CD4-positive, alpha-beta memory T cell (primary cell): ENCODE measurements around the gene PRCP. TPM values are rescaled to one million over a fixed set of nuclear protein-coding genes. Genes with fewer than 3 reads are reported as not detected.

Source experiments
- CTCF ChIA-PET: fragments of 350-600 bp; sonication (Branson Sonifier 250); formaldehyde crosslinking; loops from one replicate; lab custom pipeline; 2021; ENCODE audit warnings: inconsistent platforms; ENCODE audit not compliant: partially characterized antibody; lab: Charles Lee
- POLR2A ChIA-PET: fragments of 350-600 bp; sonication (Branson Sonifier 250); formaldehyde crosslinking; loops from one replicate; lab custom pipeline; 2021; ENCODE audit not compliant: partially characterized antibody; lab: Charles Lee
- DNase-seq, 5 donors: peaks; one replicate each; pipeline versions ENCODE4 v3.0.0 to v3.0.0-alpha.2; 2020 to 2022; ENCODE audit warnings: mixed read lengths in 1 of 5
- H3K27ac ChIP-seq: one replicate; pipeline ENCODE4 v1.7.0; 2013; ENCODE audit warnings: low read depth, low read length
- H3K27me3 ChIP-seq: 2 replicates; pipeline ENCODE4 v1.7.0; 2013; ENCODE audit warnings: mild to moderate bottlenecking, low read length, moderate library complexity; ENCODE audit not compliant: insufficient read depth
- H3K36me3 ChIP-seq: 2 replicates; pipeline ENCODE4 v1.7.0; 2013; ENCODE audit warnings: mild to moderate bottlenecking, low read length, moderate library complexity; ENCODE audit not compliant: insufficient read depth
- H3K4me1 ChIP-seq: 2 replicates; pipeline ENCODE4 v1.7.0; 2013; ENCODE audit warnings: mild to moderate bottlenecking, low read length, moderate library complexity; ENCODE audit not compliant: insufficient read depth
- H3K4me3 ChIP-seq, 2 donors: one replicate each; pipeline ENCODE4 v1.7.0; 2013; ENCODE audit warnings: low read length in 2 of 2, mild to moderate bottlenecking in 1 of 2
- H3K9me3 ChIP-seq, 2 donors: one replicate each; pipeline ENCODE4 v1.7.0; 2013; ENCODE audit warnings: low read length in 2 of 2, control low read depth in 1 of 2; ENCODE audit not compliant: control insufficient read depth in 1 of 2
- H3K27ac Mint-ChIP-seq, 7 donors: one replicate each; pipeline ENCODE4 v1.8.0; 2020 to 2021; ENCODE audit warnings: mixed read lengths in 7 of 7, mild to moderate bottlenecking in 6 of 7, inconsistent platforms in 3 of 7, moderate library complexity in 3 of 7
- H3K27me3 Mint-ChIP-seq, 2 donors: one replicate each; pipeline ENCODE4 v1.8.0; 2020 to 2021; ENCODE audit warnings: mixed read lengths in 2 of 2
- H3K36me3 Mint-ChIP-seq, 2 donors: one replicate each; pipeline ENCODE4 v1.8.0; 2020 to 2021; ENCODE audit warnings: mixed read lengths in 2 of 2, inconsistent platforms in 1 of 2, mild to moderate bottlenecking in 1 of 2
- H3K4me1 Mint-ChIP-seq, 4 donors: one replicate each; pipeline ENCODE4 v1.8.0; 2020 to 2021; ENCODE audit warnings: mixed read lengths in 4 of 4, mild to moderate bottlenecking in 1 of 4
- H3K4me3 Mint-ChIP-seq, 8 donors: one replicate each; pipeline ENCODE4 v1.8.0; 2020 to 2021; ENCODE audit warnings: mixed read lengths in 8 of 8, mild to moderate bottlenecking in 7 of 8, moderate library complexity in 6 of 8, inconsistent platforms in 3 of 8
- H3K9me3 Mint-ChIP-seq, 8 donors: one replicate each; pipeline ENCODE4 v1.8.0; 2020 to 2021; ENCODE audit warnings: mixed read lengths in 8 of 8, mild to moderate bottlenecking in 5 of 8, inconsistent platforms in 3 of 8, moderate library complexity in 1 of 8
- intact Hi-C: fragments of 100-400 bp; cut with micrococcal nuclease; formaldehyde crosslinking; loops from one replicate; pipeline ENCODE4 v1.15.1; 2023
- polyA plus RNA-seq, 2 donors: library from polyadenylated mRNA; unstranded; fragments of 300-500 nt; fragmentation: Illumina TruSeq; gene quantifications; one replicate each; pipeline ENCODE4 v1.2.3, GENCODE V29; 2021
- total RNA-seq, 2 experiments: library from RNA; stranded (reverse); gene quantifications; one replicate each; pipeline ENCODE4 v1.2.3, GENCODE V29; 2021

Gene PRCP
- total and polyA plus RNA-seq, 4 experiments from 2014 or later: 24.1 to 38.4 (median 31.2) TPM

- no peaks in the 10 kb centered on the region for H3K27me3 ChIP-seq
- DNase-seq: no peak
- no peak overlapping the region for H3K27ac Mint-ChIP-seq
- CTCF ChIA-PET: interaction anchor here (1.0 to 2.6 kb wide), 7 partner anchors 10 to 75 kb away, joined by 3 to 8 read pairs (median 3); no protein-coding TSS in a partner anchor
- no peak overlapping the region for H3K27ac ChIP-seq
- no peaks in the 10 kb centered on the region for H3K4me1 ChIP-seq
- H3K36me3 ChIP-seq: no peaks in the 10 kb centered on the region
- intact Hi-C loops: no loop called here
- POLR2A ChIA-PET: interaction anchor here (0.6 to 1.4 kb wide), 4 partner anchors 13 to 306 kb away, joined by 3 to 6 read pairs (median 3); partner anchors contain the start of gene RAB30
- no peak overlapping the region for H3K4me3 Mint-ChIP-seq
- H3K9me3 ChIP-seq: no peaks in the 10 kb centered on the region
- no peak overlapping the region for H3K4me3 ChIP-seq
- peaks cover 0 to 3% of the 10 kb centered on the region in 2 donors for H3K36me3 Mint-ChIP-seq
- H3K27me3 Mint-ChIP-seq: no peaks in the 10 kb centered on the region
- peaks cover 0 to 9% (median 3%) of the 10 kb centered on the region in 4 donors for H3K4me1 Mint-ChIP-seq
- H3K9me3 Mint-ChIP-seq: peaks cover 0 to 10% (median 3%) of the 10 kb centered on the region in 8 donors
Observed at GRCh38 chr11:82942376-82942775, 42.1 kb upstream of the PRCP start.

GRCh38 chr11:82939456-82939855 is 39.2 kb upstream of the PRCP start:
- no peaks in the 10 kb centered on the region for H3K36me3 ChIP-seq
- H3K4me1 ChIP-seq: no peaks in the 10 kb centered on the region
- H3K9me3 Mint-ChIP-seq: peaks cover 0 to 9% (median 3%) of the 10 kb centered on the region in 8 donors
- no peak for DNase-seq
- ChIA-PET CTCF (interaction anchor here (1.0 to 1.6 kb wide), 3 partner anchors 9 to 32 kb away, joined by 3 read pairs; no protein-coding TSS in a partner anchor), POLR2A (interaction anchor here (1.2 to 1.4 kb wide), 2 partner anchors 21 to 32 kb away, joined by 3 to 5 read pairs; no protein-coding TSS in a partner anchor)
- no peak overlapping the region for H3K4me3 Mint-ChIP-seq
- peaks cover 0 to 6% (median 1%) of the 10 kb centered on the region in 4 donors for H3K4me1 Mint-ChIP-seq
- peaks cover 0 to 3% of the 10 kb centered on the region in 2 donors for H3K36me3 Mint-ChIP-seq
- no peak overlapping the region for H3K4me3 ChIP-seq
- H3K9me3 ChIP-seq: no peaks in the 10 kb centered on the region
- H3K27ac ChIP-seq: no peak overlapping the region
- peak overlapping the region in 1 of 7 donors; percentile 48 for H3K27ac Mint-ChIP-seq
- H3K27me3 ChIP-seq: no peaks in the 10 kb centered on the region
- H3K27me3 Mint-ChIP-seq: no peaks in the 10 kb centered on the region
- intact Hi-C loops: no loop called here

GRCh38 chr11:82937554-82937953 is 37.3 kb upstream of the PRCP start:
- H3K27ac ChIP-seq: no peak overlapping the region
- H3K36me3 ChIP-seq: no peaks in the 10 kb centered on the region
- H3K4me3 ChIP-seq: no peak overlapping the region
- ChIA-PET CTCF (interaction anchor here (0.5 to 0.8 kb wide), 2 partner anchors 18 to 50 kb away, joined by 3 to 4 read pairs; no protein-coding TSS in a partner anchor), POLR2A (no interaction called here)
- Mint-ChIP-seq H3K27ac (no peak overlapping the region), H3K4me3 (no peak overlapping the region), H3K9me3 (peaks cover 0 to 6% (median 1%) of the 10 kb centered on the region in 8 donors), H3K27me3 (no peaks in the 10 kb centered on the region), H3K4me1 (peaks cover 5 to 9% (median 7%) of the 10 kb centered on the region in 4 donors), H3K36me3 (no peaks in the 10 kb centered on the region)
- intact Hi-C loops: no loop called here
- no peaks in the 10 kb centered on the region for H3K27me3 ChIP-seq
- DNase-seq: no peak
- H3K4me1 ChIP-seq: peaks cover 5% of the 10 kb centered on the region
- H3K9me3 ChIP-seq: no peaks in the 10 kb centered on the region

- no peak for DNase-seq
- Histone ChIP-seq H3K27me3 (no peaks in the 10 kb centered on the region), H3K4me3 (no peak overlapping the region), H3K36me3 (no peaks in the 10 kb centered on the region), H3K9me3 (no peaks in the 10 kb centered on the region), H3K4me1 (peaks cover 10% of the 10 kb centered on the region), H3K27ac (no peak overlapping the region)
- ChIA-PET POLR2A (no interaction called here), CTCF (no interaction called here)
- Mint-ChIP-seq H3K36me3 (no peaks in the 10 kb centered on the region), H3K27ac (peak overlapping the region in 2 of 7 donors; percentile 37 to 68), H3K27me3 (no peaks in the 10 kb centered on the region), H3K4me1 (peaks cover 11 to 17% (median 14%) of the 10 kb centered on the region in 4 donors), H3K4me3 (no peak overlapping the region), H3K9me3 (peaks cover 0 to 4% (median 1%) of the 10 kb centered on the region in 8 donors)
- intact Hi-C loops: no loop called here
Observed at GRCh38 chr11:82936261-82936660, 36.0 kb upstream of the PRCP start.

GRCh38 chr11:82932564-82932963 is 32.3 kb upstream of the PRCP start:
- ChIA-PET POLR2A (interaction anchor here (0.9 to 4.0 kb wide), 6 partner anchors 14 to 223 kb away, joined by 3 to 22 read pairs (median 3); no protein-coding TSS in a partner anchor), CTCF (interaction anchor here (0.7 to 2.9 kb wide), 4 partner anchors 10 to 317 kb away, joined by 3 to 8 read pairs (median 3); no protein-coding TSS in a partner anchor)
- intact Hi-C loops: no loop called here
- H3K27ac Mint-ChIP-seq: peak overlapping the region in 3 of 7 donors; percentile 22 to 70 (median 54)
- H3K9me3 Mint-ChIP-seq: no peaks in the 10 kb centered on the region
- no peaks in the 10 kb centered on the region for H3K36me3 ChIP-seq
- H3K27ac ChIP-seq: no peak overlapping the region
- H3K4me1 Mint-ChIP-seq: peaks cover 11 to 20% (median 14%) of the 10 kb centered on the region in 4 donors
- H3K9me3 ChIP-seq: no peaks in the 10 kb centered on the region
- H3K4me1 ChIP-seq: peaks cover 12% of the 10 kb centered on the region
- H3K27me3 Mint-ChIP-seq: no peaks in the 10 kb centered on the region
- no peak for DNase-seq
- H3K4me3 Mint-ChIP-seq: no peak overlapping the region
- H3K27me3 ChIP-seq: no peaks in the 10 kb centered on the region
- H3K36me3 Mint-ChIP-seq: no peaks in the 10 kb centered on the region
- no peak overlapping the region for H3K4me3 ChIP-seq

GRCh38 chr11:82930734-82931133 is 30.5 kb upstream of the PRCP start:
- H3K9me3 Mint-ChIP-seq: no peaks in the 10 kb centered on the region
- no peaks in the 10 kb centered on the region for H3K27me3 Mint-ChIP-seq
- H3K36me3 Mint-ChIP-seq: no peaks in the 10 kb centered on the region
- DNase-seq: no peak
- Histone ChIP-seq H3K36me3 (no peaks in the 10 kb centered on the region), H3K4me1 (peaks cover 15% of the 10 kb centered on the region), H3K9me3 (no peaks in the 10 kb centered on the region), H3K4me3 (no peak overlapping the region), H3K27me3 (no peaks in the 10 kb centered on the region), H3K27ac (no peak overlapping the region)
- peaks cover 15 to 26% (median 20%) of the 10 kb centered on the region in 4 donors for H3K4me1 Mint-ChIP-seq
- ChIA-PET CTCF (interaction anchor here (0.8 to 2.2 kb wide), 10 partner anchors 8 to 63 kb away, joined by 3 to 8 read pairs (median 3); partner anchors contain the start of genes DDIAS and PRCP), POLR2A (interaction anchor here (0.6 to 4.0 kb wide), 3 partner anchors 26 to 256 kb away, joined by 3 to 22 read pairs (median 13); no protein-coding TSS in a partner anchor)
- intact Hi-C loops: no loop called here
- no peak overlapping the region for H3K27ac Mint-ChIP-seq
- no peak overlapping the region for H3K4me3 Mint-ChIP-seq

- ChIA-PET POLR2A (interaction anchor here (1.0 to 4.0 kb wide), 3 partner anchors 27 to 41 kb away, joined by 4 to 22 read pairs (median 13); no protein-coding TSS in a partner anchor), CTCF (interaction anchor here (1.1 to 2.2 kb wide), 11 partner anchors 9 to 321 kb away, joined by 3 to 8 read pairs (median 4); partner anchors contain the start of genes DDIAS and PRCP)
- H3K4me1 Mint-ChIP-seq: peaks cover 15 to 26% (median 20%) of the 10 kb centered on the region in 4 donors
- intact Hi-C loops: no loop called here
- Histone ChIP-seq H3K9me3 (no peaks in the 10 kb centered on the region), H3K36me3 (no peaks in the 10 kb centered on the region), H3K4me1 (peaks cover 15% of the 10 kb centered on the region), H3K4me3 (no peak overlapping the region), H3K27ac (no peak overlapping the region), H3K27me3 (no peaks in the 10 kb centered on the region)
- H3K9me3 Mint-ChIP-seq: no peaks in the 10 kb centered on the region
- H3K27ac Mint-ChIP-seq: no peak overlapping the region
- no peaks in the 10 kb centered on the region for H3K27me3 Mint-ChIP-seq
- DNase-seq: no peak
- H3K36me3 Mint-ChIP-seq: no peaks in the 10 kb centered on the region
- no peak overlapping the region for H3K4me3 Mint-ChIP-seq
Observed at GRCh38 chr11:82930229-82930628, 30.0 kb upstream of the PRCP start.
